Measurements from ENCODE around the gene PSENEN.

Gene PSENEN

GRCh38 chr19:35725216-35725861 is 20.1 kb upstream of the PSENEN start:
- TF ChIP-seq SIN3A (IDR thresholded peaks at IDR 0.05; ENCODE audit: borderline replicate concordance, insufficient read depth, low read length): no peak
- no peak for TF ChIP-seq POLR2AphosphoS5 (IDR thresholded peaks at IDR 0.05; ENCODE audit: low read depth, low read length)
- TF ChIP-seq REST (IDR thresholded peaks at IDR 0.05; ENCODE audit: insufficient read depth in 1 of 2, low read depth in 2 of 2, low read length in 2 of 2): no peak
- no peak for TF ChIP-seq TAF1 (IDR thresholded peaks at IDR 0.05; ENCODE audit: borderline replicate concordance, insufficient read depth, low read length)
- no peak for TF ChIP-seq FOXP2 (optimal IDR thresholded peaks at IDR 0.05; ENCODE audit: borderline replicate concordance, extremely low read depth, extremely low read length, insufficient read depth)

GRCh38 chr19:35727053-35727955 is 18.1 kb upstream of the PSENEN start:
- no peak for TF ChIP-seq FOXP2 (optimal IDR thresholded peaks at IDR 0.05; ENCODE audit: borderline replicate concordance, extremely low read depth, extremely low read length, insufficient read depth)
- TF ChIP-seq TAF1 (IDR thresholded peaks at IDR 0.05; ENCODE audit: borderline replicate concordance, insufficient read depth, low read length): no peak
- no peak for TF ChIP-seq SIN3A (IDR thresholded peaks at IDR 0.05; ENCODE audit: borderline replicate concordance, insufficient read depth, low read length)

- TF ChIP-seq SIN3A (IDR thresholded peaks at IDR 0.05; ENCODE audit: borderline replicate concordance, insufficient read depth, low read length) (no peak), POLR2AphosphoS5 (IDR thresholded peaks at IDR 0.05; ENCODE audit: low read depth, low read length) (no peak), FOXP2 (optimal IDR thresholded peaks at IDR 0.05; ENCODE audit: borderline replicate concordance, extremely low read depth, extremely low read length, insufficient read depth) (no peak), TAF1 (IDR thresholded peaks at IDR 0.05; ENCODE audit: borderline replicate concordance, insufficient read depth, low read length) (no peak), REST (IDR thresholded peaks at IDR 0.05; ENCODE audit: insufficient read depth in 1 of 2, low read depth in 2 of 2, low read length in 2 of 2) (no peak)
Observed at GRCh38 chr19:35727956-35728706, 17.3 kb upstream of the PSENEN start.

GRCh38 chr19:35729021-35729420 is 16.4 kb upstream of the PSENEN start:
- TF ChIP-seq TAF1 (IDR thresholded peaks at IDR 0.05; ENCODE audit: borderline replicate concordance, insufficient read depth, low read length) (no peak), POLR2AphosphoS5 (IDR thresholded peaks at IDR 0.05; ENCODE audit: low read depth, low read length) (no peak), REST (IDR thresholded peaks at IDR 0.05; ENCODE audit: insufficient read depth in 1 of 2, low read depth in 2 of 2, low read length in 2 of 2) (no peak), FOXP2 (optimal IDR thresholded peaks at IDR 0.05; ENCODE audit: borderline replicate concordance, extremely low read depth, extremely low read length, insufficient read depth) (no peak), SIN3A (IDR thresholded peaks at IDR 0.05; ENCODE audit: borderline replicate concordance, insufficient read depth, low read length) (no peak)

- no peak for TF ChIP-seq POLR2AphosphoS5 (IDR thresholded peaks at IDR 0.05; ENCODE audit: low read depth, low read length)
- TF ChIP-seq REST (IDR thresholded peaks at IDR 0.05; ENCODE audit: insufficient read depth in 1 of 2, low read depth in 2 of 2, low read length in 2 of 2): no peak
- no peak for TF ChIP-seq TAF1 (IDR thresholded peaks at IDR 0.05; ENCODE audit: borderline replicate concordance, insufficient read depth, low read length)
- TF ChIP-seq FOXP2 (optimal IDR thresholded peaks at IDR 0.05; ENCODE audit: borderline replicate concordance, extremely low read depth, extremely low read length, insufficient read depth): no peak
- TF ChIP-seq SIN3A (IDR thresholded peaks at IDR 0.05; ENCODE audit: borderline replicate concordance, insufficient read depth, low read length): no peak
Observed at GRCh38 chr19:35729763-35730162, 15.7 kb upstream of the PSENEN start.
